ENCODE measurements around the gene RASGRF2.

DNA sequence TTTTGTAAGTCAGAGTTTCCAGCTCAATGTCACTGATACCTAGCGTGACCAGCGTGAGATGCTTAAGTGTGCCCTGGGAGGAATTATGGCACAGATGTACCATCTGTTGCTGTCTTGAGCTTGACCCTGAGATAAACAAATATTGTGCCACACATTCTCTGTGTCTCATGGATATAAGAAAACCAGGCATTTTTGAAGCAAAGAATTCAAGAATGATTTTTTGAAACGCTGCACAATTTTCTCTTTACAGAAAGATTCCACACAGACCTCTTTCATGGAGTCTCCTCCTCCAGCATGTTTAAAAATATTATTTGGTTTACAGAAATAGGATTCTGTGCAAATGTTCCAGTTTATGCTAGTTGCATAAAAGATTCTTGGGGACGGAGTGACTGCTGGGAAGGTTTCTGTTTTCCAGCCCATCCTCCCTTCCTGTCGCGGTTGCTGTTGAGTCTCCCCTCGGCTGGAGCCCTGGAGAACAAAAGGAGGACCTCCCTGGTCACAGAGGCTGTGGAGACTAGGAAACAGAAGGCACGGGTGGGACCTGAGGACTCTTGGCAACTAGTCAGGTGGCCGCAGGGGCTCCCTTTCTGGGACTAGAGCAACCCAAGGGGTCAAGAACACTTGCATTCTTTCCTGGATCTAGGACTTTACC is 120.8 kb downstream of the RASGRF2 start:
- TF ChIP-seq CTCF (IDR thresholded peaks at IDR 0.05; ENCODE audit: low read depth, low read length, poor library complexity, severe bottlenecking) = no peak
- TF ChIP-seq EZH2phosphoT487 (IDR thresholded peaks at IDR 0.05; ENCODE audit: borderline replicate concordance, low read length) = no peak
